Subcutaneous abdominal adipose tissue (tissue), 5 donors: Measurements from ENCODE around the gene ZNF808.
"Not testable (repeated sequence)": the region's sequence is repeated elsewhere in the genome, so short reads cannot be mapped to it uniquely, and the experiment has no call there.

Source experiments
- H3K27ac ChIP-seq: one replicate; pipeline ENCODE4 v1.7.0; 2013; ENCODE audit warnings: low read depth, mild to moderate bottlenecking, inconsistent platforms, low read length, moderate library complexity
- H3K27me3 ChIP-seq, 5 donors: one replicate each; pipeline ENCODE4 v1.7.0; 2013; ENCODE audit warnings: low read length in 5 of 5, inconsistent platforms in 1 of 5; ENCODE audit not compliant: control insufficient read depth in 5 of 5, insufficient read depth in 4 of 5
- H3K36me3 ChIP-seq, 5 donors: one replicate each; pipeline ENCODE4 v1.7.0; 2013; ENCODE audit warnings: low read length in 5 of 5; ENCODE audit not compliant: control insufficient read depth in 5 of 5, insufficient read depth in 5 of 5
- H3K4me1 ChIP-seq, 5 donors: one replicate each; pipeline ENCODE4 v1.7.0; 2013; ENCODE audit warnings: low read length in 5 of 5, mild to moderate bottlenecking in 3 of 5, moderate library complexity in 1 of 5; ENCODE audit not compliant: control insufficient read depth in 5 of 5, insufficient read depth in 5 of 5
- H3K4me3 ChIP-seq, 5 donors: one replicate each; pipeline ENCODE4 v1.7.0; 2013; ENCODE audit warnings: low read length in 5 of 5, low read depth in 1 of 5
- H3K9ac ChIP-seq, 5 donors: one replicate each; pipeline ENCODE4 v1.7.0; 2013; ENCODE audit warnings: low read length in 5 of 5, mild to moderate bottlenecking in 4 of 5, moderate library complexity in 3 of 5
- H3K9me3 ChIP-seq, 5 donors: one replicate each; pipeline ENCODE4 v1.7.0; 2013; ENCODE audit warnings: low read length in 5 of 5; ENCODE audit not compliant: control insufficient read depth in 5 of 5
- donor health status: healthy.
- donor health status: healthy.
- donor health status: healthy.
- donor health status: healthy.
- donor health status: healthy.

The ZNF808 gene

GRCh38 chr19:52535385-52535770 lies 7.9 kb downstream of the ZNF808 start:
- not testable (repeated sequence) for H3K27me3 ChIP-seq, H3K36me3 ChIP-seq, H3K9ac ChIP-seq, H3K9me3 ChIP-seq
- Histone ChIP-seq H3K4me3 (peak overlapping the region; percentile 70 to 91 (median 82)), H3K4me1 (peaks cover 0 to 31% (median 28%) of the 10 kb centered on the region in 5 donors), H3K27ac (peak overlapping the region; percentile 72)

GRCh38 chr19:52535771-52536447 lies 8.4 kb downstream of the ZNF808 start:
- Histone ChIP-seq H3K36me3 (no peaks in the 10 kb centered on the region), H3K9me3 (no peaks in the 10 kb centered on the region), H3K27ac (peak overlapping the region; percentile 72), H3K4me3 (peak overlapping the region; percentile 75 to 91 (median 87)), H3K27me3 (no peaks in the 10 kb centered on the region), H3K4me1 (peaks cover 0 to 31% (median 28%) of the 10 kb centered on the region in 5 donors), H3K9ac (peak overlapping the region; percentile 26 to 81 (median 69))

GRCh38 chr19:52536448-52536800 lies 9.0 kb downstream of the ZNF808 start:
- no peaks in the 10 kb centered on the region for H3K36me3 ChIP-seq
- H3K27me3 ChIP-seq = no peaks in the 10 kb centered on the region
- H3K27ac ChIP-seq = peak overlapping the region; percentile 72
- H3K4me3 ChIP-seq = peak overlapping the region; percentile 75 to 91 (median 87)
- H3K4me1 ChIP-seq = peaks cover 0 to 31% (median 28%) of the 10 kb centered on the region in 5 donors
- peak overlapping the region in 4 of 5 donors; percentile 69 to 81 (median 72) for H3K9ac ChIP-seq
- no peaks in the 10 kb centered on the region for H3K9me3 ChIP-seq

GRCh38 chr19:52538815-52539214 lies 11.3 kb downstream of the ZNF808 start:
- not testable (repeated sequence) for H3K9me3 ChIP-seq, H3K27ac ChIP-seq, H3K9ac ChIP-seq, H3K36me3 ChIP-seq, H3K4me3 ChIP-seq, H3K27me3 ChIP-seq
- peaks cover 0 to 27% (median 25%) of the 10 kb centered on the region in 5 donors for H3K4me1 ChIP-seq

- not testable (repeated sequence) for H3K27me3 ChIP-seq, H3K9me3 ChIP-seq
Observed at GRCh38 chr19:52541176-52541575, 13.7 kb downstream of the ZNF808 start.

GRCh38 chr19:52541608-52542007 lies 14.1 kb downstream of the ZNF808 start:
- no peak overlapping the region for H3K4me3 ChIP-seq

More at GRCh38 chr19:52541176-52541575, 13.7 kb downstream of the ZNF808 start:
- H3K4me3 ChIP-seq, H3K9ac ChIP-seq, H3K27ac ChIP-seq: not testable (repeated sequence)
- H3K4me1 ChIP-seq = peaks cover 0 to 11% (median 7%) of the 10 kb centered on the region in 5 donors
- H3K36me3 ChIP-seq = peaks cover 3 to 29% (median 23%) of the 10 kb centered on the region in 5 donors

GRCh38 chr19:52542541-52542940 lies 15.1 kb downstream of the ZNF808 start:
- H3K27ac ChIP-seq, H3K4me3 ChIP-seq, H3K9me3 ChIP-seq, H3K27me3 ChIP-seq, H3K9ac ChIP-seq, H3K4me1 ChIP-seq: not testable (repeated sequence)
- peaks cover 3 to 42% (median 34%) of the 10 kb centered on the region in 5 donors for H3K36me3 ChIP-seq

More at GRCh38 chr19:52541608-52542007, 14.1 kb downstream of the ZNF808 start:
- Histone ChIP-seq H3K27me3 (no peaks in the 10 kb centered on the region), H3K4me1 (peaks cover 0 to 7% (median 3%) of the 10 kb centered on the region in 5 donors), H3K9me3 (no peaks in the 10 kb centered on the region), H3K36me3 (peaks cover 3 to 33% (median 26%) of the 10 kb centered on the region in 5 donors), H3K9ac (no peak overlapping the region), H3K27ac (no peak overlapping the region)

- H3K4me1 ChIP-seq = peaks cover 0 to 5% (median 0%) of the 10 kb centered on the region in 5 donors
Observed at GRCh38 chr19:52542984-52543664, 15.7 kb downstream of the ZNF808 start.

GRCh38 chr19:52554216-52554971 lies 26.9 kb downstream of the ZNF808 start:
- H3K4me1 ChIP-seq = no peaks in the 10 kb centered on the region
- peak overlapping the region; percentile 3 to 50 (median 34) for H3K4me3 ChIP-seq
- peaks cover 23 to 76% (median 53%) of the 10 kb centered on the region in 5 donors for H3K9me3 ChIP-seq
- no peak overlapping the region for H3K9ac ChIP-seq
- peaks cover 39 to 66% (median 50%) of the 10 kb centered on the region in 5 donors for H3K36me3 ChIP-seq
- no peak overlapping the region for H3K27ac ChIP-seq
- H3K27me3 ChIP-seq = no peaks in the 10 kb centered on the region

More at GRCh38 chr19:52542984-52543664, 15.7 kb downstream of the ZNF808 start:
- Histone ChIP-seq H3K9me3 (no peaks in the 10 kb centered on the region), H3K36me3 (peaks cover 3 to 48% (median 38%) of the 10 kb centered on the region in 5 donors), H3K27ac (no peak overlapping the region), H3K4me3 (no peak overlapping the region), H3K27me3 (no peaks in the 10 kb centered on the region), H3K9ac (no peak overlapping the region)
